Measurements from ENCODE around the gene ASIC2.

GRCh38 chr17:33245183-33245582 is 47.9 kb downstream of the ASIC2 start:
- TF ChIP-seq CTCF (IDR thresholded peaks at IDR 0.05) (no peak), POLR2A (IDR thresholded peaks at IDR 0.05) (no peak), POLR2AphosphoS5 (IDR thresholded peaks at IDR 0.05) (no peak)
